Stomach (tissue), 4 donors: Measurements from ENCODE around the gene HIVEP1.

ENCODE experiments used
- POLR2A ChIP-seq, 4 donors: fragments of 450-650 bp; IDR thresholded peaks; one replicate each; pipeline ENCODE4 v1.6.1; 2016; ENCODE audit warnings: antibody characterized with exemption in 4 of 4, control low read depth in 2 of 4, mild to moderate bottlenecking in 1 of 4, moderate library complexity in 1 of 4
- POLR2AphosphoS5 ChIP-seq, 3 donors: sonication (generic); formaldehyde crosslinking; IDR thresholded peaks; one replicate each; pipeline ENCODE4 v1.6.1; 2016; ENCODE audit warnings: antibody characterized with exemption in 3 of 3
- TF ChIP-seq, protein P1 (sequence below), 7 experiments: fragments of 450-650 bp in 4 of 7; fragments of 200-600 bp in 3 of 7; sonication (generic) in 3 of 7; IDR thresholded peaks; one replicate each; pipeline ENCODE4 v1.5.1; 2016 to 2019; ENCODE audit warnings: antibody characterized with exemption in 7 of 7, control low read depth in 2 of 7, mild to moderate bottlenecking in 1 of 7

DNA sequence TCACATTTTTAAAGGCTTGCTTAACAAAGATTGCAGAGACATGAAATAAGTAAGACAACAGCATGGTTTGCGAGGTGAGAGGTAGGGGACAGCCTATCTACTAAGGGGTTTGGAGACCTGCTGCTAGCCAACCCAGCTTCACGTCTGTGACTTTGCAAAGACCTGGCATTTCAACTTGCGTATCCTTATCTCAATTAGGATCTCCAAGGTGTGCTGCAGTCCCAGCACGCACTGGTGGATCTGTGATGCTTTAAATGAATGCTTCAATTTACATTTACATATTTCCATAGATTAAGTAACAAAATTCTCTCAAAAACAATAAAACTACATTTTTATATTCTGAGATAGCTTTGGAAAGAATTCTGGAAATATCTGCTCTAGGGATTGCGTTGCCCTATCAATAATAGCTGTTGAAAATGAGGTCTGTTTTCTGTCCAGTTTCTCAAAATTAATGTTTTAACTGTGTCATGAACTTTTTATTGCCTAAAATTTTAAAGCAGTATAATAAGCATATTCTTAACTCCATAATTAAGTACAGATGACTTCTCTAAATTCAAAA, 153.7 kb downstream of the HIVEP1 start:
- TF ChIP-seq, protein P1, sequence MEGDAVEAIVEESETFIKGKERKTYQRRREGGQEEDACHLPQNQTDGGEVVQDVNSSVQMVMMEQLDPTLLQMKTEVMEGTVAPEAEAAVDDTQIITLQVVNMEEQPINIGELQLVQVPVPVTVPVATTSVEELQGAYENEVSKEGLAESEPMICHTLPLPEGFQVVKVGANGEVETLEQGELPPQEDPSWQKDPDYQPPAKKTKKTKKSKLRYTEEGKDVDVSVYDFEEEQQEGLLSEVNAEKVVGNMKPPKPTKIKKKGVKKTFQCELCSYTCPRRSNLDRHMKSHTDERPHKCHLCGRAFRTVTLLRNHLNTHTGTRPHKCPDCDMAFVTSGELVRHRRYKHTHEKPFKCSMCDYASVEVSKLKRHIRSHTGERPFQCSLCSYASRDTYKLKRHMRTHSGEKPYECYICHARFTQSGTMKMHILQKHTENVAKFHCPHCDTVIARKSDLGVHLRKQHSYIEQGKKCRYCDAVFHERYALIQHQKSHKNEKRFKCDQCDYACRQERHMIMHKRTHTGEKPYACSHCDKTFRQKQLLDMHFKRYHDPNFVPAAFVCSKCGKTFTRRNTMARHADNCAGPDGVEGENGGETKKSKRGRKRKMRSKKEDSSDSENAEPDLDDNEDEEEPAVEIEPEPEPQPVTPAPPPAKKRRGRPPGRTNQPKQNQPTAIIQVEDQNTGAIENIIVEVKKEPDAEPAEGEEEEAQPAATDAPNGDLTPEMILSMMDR (IDR thresholded peaks at IDR 0.05) = no peak
- TF ChIP-seq POLR2A (IDR thresholded peaks at IDR 0.05) (no peak), POLR2AphosphoS5 (IDR thresholded peaks at IDR 0.05) (no peak)
